ENCODE results near the gene CCNA1. TPM values are rescaled to one million over a fixed set of nuclear protein-coding genes. Genes with fewer than 3 reads are reported as not detected.

Gene CCNA1
- 6.9 TPM for total RNA-seq

DNA sequence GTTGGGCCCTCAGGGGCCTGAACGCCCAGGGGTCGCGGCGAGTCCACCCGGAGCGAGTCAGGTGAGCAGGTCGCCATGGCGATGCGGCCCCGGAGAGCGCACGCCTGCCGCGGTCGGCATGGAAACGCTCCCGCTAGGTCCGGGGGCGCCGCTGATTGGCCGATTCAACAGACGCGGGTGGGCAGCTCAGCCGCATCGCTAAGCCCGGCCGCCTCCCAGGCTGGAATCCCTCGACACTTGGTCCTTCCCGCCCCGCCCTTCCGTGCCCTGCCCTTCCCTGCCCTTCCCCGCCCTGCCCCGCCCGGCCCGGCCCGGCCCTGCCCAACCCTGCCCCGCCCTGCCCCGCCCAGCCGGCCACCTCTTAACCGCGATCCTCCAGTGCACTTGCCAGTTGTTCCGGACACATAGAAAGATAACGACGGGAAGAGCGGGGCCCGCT lies at the start of gene CCNA1:
Gene CCNA1 (plus strand): TSS at position 390 of the 439 bp plus-strand sequence. CDS start 562 bp downstream, outside the sequence.

Other genes starting within 250 kb of the CCNA1 start
- gene SOHLH2, start 217.9 kb upstream of the CCNA1 start, total RNA-seq: 3.4 TPM
- gene CCDC169, start 134.7 kb upstream of the CCNA1 start, total RNA-seq: 4.7 TPM
- 23.8 TPM for gene SPART, start 86.1 kb upstream of the CCNA1 start, total RNA-seq
- 3.4 TPM for gene SERTM1, start 241.5 kb downstream of the CCNA1 start, total RNA-seq